Esophagus squamous epithelium (tissue), 4 donors: ENCODE measurements around the gene COPZ1.
A peak's percentile ranks its signal among the peaks of the same experiment; 100 is the strongest.

ENCODE experiments used
- POLR2A ChIP-seq, 4 donors: fragments of 450-650 bp; IDR thresholded peaks; one replicate each; pipeline ENCODE4 v1.6.1; 2017; ENCODE audit warnings: antibody characterized with exemption in 4 of 4, mild to moderate bottlenecking in 4 of 4, moderate library complexity in 3 of 4
- TF ChIP-seq, protein P1 (sequence below), 6 experiments: fragments of 450-650 bp in 4 of 6; fragments of 200-600 bp in 2 of 6; sonication (generic) in 2 of 6; IDR thresholded peaks; one replicate each; pipeline ENCODE4 v1.5.1; 2016 to 2019; ENCODE audit warnings: antibody characterized with exemption in 6 of 6, mild to moderate bottlenecking in 4 of 6, moderate library complexity in 4 of 6

DNA sequence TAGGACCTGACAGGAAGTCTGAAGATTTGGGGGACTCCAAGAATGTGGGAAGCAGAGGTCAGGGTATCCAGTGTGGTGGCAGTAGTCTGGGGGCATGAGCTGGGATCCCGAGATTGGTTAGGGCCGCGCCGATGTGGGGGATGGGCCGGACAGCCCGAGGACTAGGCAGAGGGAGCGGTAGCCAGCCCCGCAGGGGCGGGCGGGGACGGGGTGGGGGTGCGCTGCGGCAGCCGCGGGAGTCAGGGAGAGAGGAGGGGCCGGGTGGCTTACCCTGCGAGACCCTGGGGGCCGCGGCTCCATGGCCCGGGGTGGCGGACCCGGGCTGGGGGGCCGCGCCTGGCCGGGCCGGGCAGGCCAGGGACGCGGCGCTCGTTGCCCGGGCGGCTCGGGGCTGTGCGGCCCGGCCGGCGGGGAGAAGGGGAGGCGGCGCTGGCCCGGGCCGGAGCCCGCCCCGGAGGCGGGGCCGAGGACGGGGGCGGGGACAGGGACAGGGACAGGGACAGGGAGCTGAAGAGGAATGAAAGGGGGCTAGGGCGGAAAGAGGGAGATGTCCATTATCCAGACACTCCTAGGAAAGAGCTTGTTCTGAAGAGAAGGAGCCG, 54.0 kb downstream of the COPZ1 start:
- peak in 1 of 4 donors; percentile 7 for TF ChIP-seq POLR2A (IDR thresholded peaks at IDR 0.05)
- TF ChIP-seq, protein P1, sequence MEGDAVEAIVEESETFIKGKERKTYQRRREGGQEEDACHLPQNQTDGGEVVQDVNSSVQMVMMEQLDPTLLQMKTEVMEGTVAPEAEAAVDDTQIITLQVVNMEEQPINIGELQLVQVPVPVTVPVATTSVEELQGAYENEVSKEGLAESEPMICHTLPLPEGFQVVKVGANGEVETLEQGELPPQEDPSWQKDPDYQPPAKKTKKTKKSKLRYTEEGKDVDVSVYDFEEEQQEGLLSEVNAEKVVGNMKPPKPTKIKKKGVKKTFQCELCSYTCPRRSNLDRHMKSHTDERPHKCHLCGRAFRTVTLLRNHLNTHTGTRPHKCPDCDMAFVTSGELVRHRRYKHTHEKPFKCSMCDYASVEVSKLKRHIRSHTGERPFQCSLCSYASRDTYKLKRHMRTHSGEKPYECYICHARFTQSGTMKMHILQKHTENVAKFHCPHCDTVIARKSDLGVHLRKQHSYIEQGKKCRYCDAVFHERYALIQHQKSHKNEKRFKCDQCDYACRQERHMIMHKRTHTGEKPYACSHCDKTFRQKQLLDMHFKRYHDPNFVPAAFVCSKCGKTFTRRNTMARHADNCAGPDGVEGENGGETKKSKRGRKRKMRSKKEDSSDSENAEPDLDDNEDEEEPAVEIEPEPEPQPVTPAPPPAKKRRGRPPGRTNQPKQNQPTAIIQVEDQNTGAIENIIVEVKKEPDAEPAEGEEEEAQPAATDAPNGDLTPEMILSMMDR (IDR thresholded peaks at IDR 0.05) = no peak
